Measurements from ENCODE around the gene NCR2.

DNA sequence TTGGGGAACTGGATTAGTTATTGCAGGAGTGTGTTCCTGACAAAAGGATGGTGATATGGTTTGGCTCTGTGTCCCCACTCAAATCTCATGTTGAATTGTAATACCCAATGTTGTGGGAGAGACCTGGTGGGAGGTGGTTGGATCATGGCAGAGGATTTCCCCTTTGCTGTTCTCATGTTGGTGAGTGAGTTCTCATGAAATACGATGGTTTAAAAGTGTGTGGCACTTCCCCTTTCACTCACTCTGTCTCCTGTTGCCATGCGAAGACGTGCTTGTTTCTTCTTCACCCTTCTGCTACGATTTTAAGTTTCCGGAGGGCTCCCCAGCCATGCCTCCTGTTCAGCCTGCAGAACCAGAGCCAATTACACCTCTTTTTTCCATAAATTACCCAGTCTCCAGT is 32.8 kb upstream of the NCR2 start:
- TF ChIP-seq CTCF (IDR thresholded peaks at IDR 0.05) = no peak
- no peak for TF ChIP-seq MEF2A (IDR thresholded peaks at IDR 0.05; ENCODE audit: borderline replicate concordance, low read depth)
- TF ChIP-seq RAD21 (IDR thresholded peaks at IDR 0.05; ENCODE audit: low read length) = no peak
- no peak for TF ChIP-seq SIN3A (IDR thresholded peaks at IDR 0.05; ENCODE audit: borderline replicate concordance, low read depth, low read length)
- TF ChIP-seq TAF1 (IDR thresholded peaks at IDR 0.05; ENCODE audit: borderline replicate concordance, low read depth, low read length) = no peak
- no peak for TF ChIP-seq EP300 (IDR thresholded peaks at IDR 0.05; ENCODE audit: borderline replicate concordance in 1 of 2, low read depth in 1 of 2, low read length in 1 of 2)
- TF ChIP-seq USF2 (IDR thresholded peaks at IDR 0.05; ENCODE audit: borderline replicate concordance, low read depth, low read length) = no peak
- no peak for TF ChIP-seq POLR2AphosphoS5 (IDR thresholded peaks at IDR 0.05; ENCODE audit: low read depth, low read length)
- no peak for TF ChIP-seq JUND (IDR thresholded peaks at IDR 0.05)
- no peak for TF ChIP-seq CHD2 (IDR thresholded peaks at IDR 0.05; ENCODE audit: low read length, partially characterized antibody)
- no peak for TF ChIP-seq ELF1 (IDR thresholded peaks at IDR 0.05)
- TF ChIP-seq YY1 (IDR thresholded peaks at IDR 0.05; ENCODE audit: low read depth) = no peak
- TF ChIP-seq, protein P1, sequence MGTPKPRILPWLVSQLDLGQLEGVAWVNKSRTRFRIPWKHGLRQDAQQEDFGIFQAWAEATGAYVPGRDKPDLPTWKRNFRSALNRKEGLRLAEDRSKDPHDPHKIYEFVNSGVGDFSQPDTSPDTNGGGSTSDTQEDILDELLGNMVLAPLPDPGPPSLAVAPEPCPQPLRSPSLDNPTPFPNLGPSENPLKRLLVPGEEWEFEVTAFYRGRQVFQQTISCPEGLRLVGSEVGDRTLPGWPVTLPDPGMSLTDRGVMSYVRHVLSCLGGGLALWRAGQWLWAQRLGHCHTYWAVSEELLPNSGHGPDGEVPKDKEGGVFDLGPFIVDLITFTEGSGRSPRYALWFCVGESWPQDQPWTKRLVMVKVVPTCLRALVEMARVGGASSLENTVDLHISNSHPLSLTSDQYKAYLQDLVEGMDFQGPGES (IDR thresholded peaks at IDR 0.05; ENCODE audit: low read depth, low read length) = no peak

Measured in SK-N-SH (cell line).